Heart left ventricle (tissue), 16 donors: Measurements from ENCODE around the gene SLIT3. TPM values are rescaled to one million over a fixed set of nuclear protein-coding genes. Genes with fewer than 3 reads are reported as not detected.
A peak's percentile ranks its signal among the peaks of the same experiment; 100 is the strongest.

Experiments used
- ATAC-seq, 4 donors: fragments of 200-7000 bp; cut with Tn5 transposase; one replicate each; pipeline ENCODE4 v1.9.1; 2020 to 2022; ENCODE audit warnings: moderate library complexity in 4 of 4, mild to moderate bottlenecking in 3 of 4, moderate number of reproducible peaks in 1 of 4
- DNase-seq, 5 donors: peaks; one replicate each; pipeline ENCODE4 v3.0.0-alpha.2; 2020
- H3K27ac ChIP-seq, 12 donors: fragments of 200-600 bp; sonication (generic) in 4 of 12; one replicate each; pipeline versions ENCODE4 v1.5.0 to v1.8.0; 2016 to 2022; ENCODE audit warnings: mild to moderate bottlenecking in 2 of 12
- H3K27me3 ChIP-seq, 9 donors: fragments of 200-600 bp; sonication (generic) in 2 of 9; one replicate each; pipeline versions ENCODE4 v1.5.1 to v1.8.0; 2016 to 2022; ENCODE audit warnings: mild to moderate bottlenecking in 3 of 9
- H3K36me3 ChIP-seq, 9 donors: fragments of 200-600 bp; sonication (generic) in 2 of 9; one replicate each; pipeline versions ENCODE4 v1.5.0 to v1.8.0; 2018 to 2022; ENCODE audit warnings: mild to moderate bottlenecking in 2 of 9
- H3K4me1 ChIP-seq, 12 donors: fragments of 200-600 bp; sonication (generic) in 4 of 12; one replicate each; pipeline versions ENCODE4 v1.5.0 to v1.8.0; 2016 to 2022; ENCODE audit warnings: mild to moderate bottlenecking in 3 of 12
- H3K4me3 ChIP-seq, 12 donors: fragments of 200-600 bp; sonication (generic) in 4 of 12; one replicate each; pipeline versions ENCODE4 v1.5.0 to v1.8.0; 2017 to 2022; ENCODE audit warnings: mild to moderate bottlenecking in 9 of 12, moderate library complexity in 4 of 12
- H3K9me3 ChIP-seq, 12 donors: fragments of 200-600 bp; sonication (generic) in 4 of 12; one replicate each; pipeline versions ENCODE4 v1.5.0 to v1.8.0; 2016 to 2022; ENCODE audit warnings: mild to moderate bottlenecking in 1 of 12
- POLR2A ChIP-seq, 2 donors: fragments of 450-650 bp; IDR thresholded peaks; one replicate each; pipeline ENCODE4 v1.6.1; 2017; ENCODE audit warnings: antibody characterized with exemption in 2 of 2, mild to moderate bottlenecking in 2 of 2, moderate library complexity in 2 of 2
- WGBS, 4 donors: extraction: QIAGEN DNeasy Blood & Tissue Kit in 2 of 4; methylation state at CpG; one replicate each; pipeline versions ENCODE4 v1.1.5 to v1.1.7; 2013 to 2018; 5-methylcytosine and 5-hydroxymethylcytosine counted together
- intact Hi-C, 10 donors: fragments of 100-400 bp; cut with DNase I; formaldehyde crosslinking; loops; one replicate each; pipeline versions ENCODE4 v1.11.1 to v1.14.2; 2022
- polyA plus RNA-seq, 2 donors: library from polyadenylated mRNA; stranded (reverse); fragments of 200-250 nt; gene quantifications; one replicate each; pipeline ENCODE4 v1.2.3, GENCODE V29; 2013
- total RNA-seq, 9 donors: library from RNA; depleted of rRNA in 2 of 9; stranded (reverse); fragments of >200 nt in 2 of 9; fragmentation: NEBNext Ultra II Directional in 3 of 9; extraction: Animal tissue kit (Norgen Biotek cat#: 25700) in 3 of 9; gene quantifications; one replicate each; pipeline versions ENCODE4 v1.1.0 to v1.2.4, GENCODE V29; 2016 to 2023
- TF ChIP-seq, protein P1 (sequence below), 12 donors: fragments of 200-600 bp; sonication (generic) in 4 of 12; IDR thresholded peaks; one replicate each; pipeline versions ENCODE4 v1.5.0 to v1.8.0; 2018 to 2022; ENCODE audit warnings: antibody characterized with exemption in 12 of 12, mild to moderate bottlenecking in 5 of 12
- donor health status: ischemic (EF 13 %, LVEDD 7.1; RV severe dilation, severe dysfunction).
- donor health status: healthy with polysubstance abuse.
- donor health status: DM: no; HTN: yes; CAD: no.
- donor health status: DM: no; HTN: no; CAD: no.
- donor health status: ischemic (EF 25% LVEDD 6.9; RV normal size, moderate dysfunction).
- donor health status: ischemic (EF 25% LVEDD 5.7; RV mildly dilated, moderate dysfunction).
- donor health status: healthy.
- donor health status: DM: yes; HTN: yes; CAD: no.
- donor health status: ischemic (EF 35%, LVEDD 5.7; RV mildly dilated, moderate dysfunction).
- donor health status: nonischemic (EF 11% LVEDD 7.7; RV severe dilation, severe dysfunction).
- donor health status: DM: yes; HTN: yes; CAD: no.
- donor health status: PGD.
- donor health status: ischemic (EF 29% LVEDD 5.4; RV normal size, mild dysfunction).
- donor health status: nonischemic (EF 23%, LVEDD 6.1; RV moderate dilation, normal function).

Gene SLIT3
- total and polyA plus RNA-seq, 11 donors = 2.3 to 40.3 (median 14.4) TPM

DNA sequence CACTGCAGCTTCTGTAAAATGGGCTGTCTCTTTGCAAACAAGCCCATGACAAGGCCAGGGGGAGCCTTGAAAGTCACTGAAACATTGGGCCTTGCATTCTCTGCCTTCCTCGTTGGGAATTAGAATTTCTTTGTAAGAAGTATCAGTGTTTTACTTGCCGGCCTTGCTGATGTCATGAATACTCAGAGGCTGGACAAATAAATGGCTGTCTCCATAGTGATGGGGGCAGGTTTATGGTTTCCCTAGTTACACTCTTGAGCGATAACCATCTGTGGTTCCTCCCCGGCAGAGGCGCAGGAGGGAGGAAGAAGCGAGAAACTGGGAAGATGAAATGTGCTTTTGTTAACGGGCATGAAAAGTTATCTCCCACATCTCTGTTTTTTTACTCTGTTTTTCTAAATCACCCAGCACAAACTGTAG is 449.0 kb downstream of the SLIT3 start:
- Histone ChIP-seq H3K36me3 (no peaks in the 10 kb centered on the region), H3K4me3 (no peak overlapping the region), H3K9me3 (no peaks in the 10 kb centered on the region), H3K27me3 (no peaks in the 10 kb centered on the region), H3K4me1 (peaks cover 0 to 10% (median 0%) of the 10 kb centered on the region in 12 donors), H3K27ac (no peak overlapping the region)
- intact Hi-C loops = no loop called here
- ATAC-seq (peak in 3 of 4 donors; percentile 41 to 78 (median 50)), DNase-seq (no peak)
- WGBS, 4 donors = 44 to 54% (median 50%) methylated on average over 7 of the region's 7 CpGs
- TF ChIP-seq POLR2A (IDR thresholded peaks at IDR 0.05) = no peak
- TF ChIP-seq, protein P1, sequence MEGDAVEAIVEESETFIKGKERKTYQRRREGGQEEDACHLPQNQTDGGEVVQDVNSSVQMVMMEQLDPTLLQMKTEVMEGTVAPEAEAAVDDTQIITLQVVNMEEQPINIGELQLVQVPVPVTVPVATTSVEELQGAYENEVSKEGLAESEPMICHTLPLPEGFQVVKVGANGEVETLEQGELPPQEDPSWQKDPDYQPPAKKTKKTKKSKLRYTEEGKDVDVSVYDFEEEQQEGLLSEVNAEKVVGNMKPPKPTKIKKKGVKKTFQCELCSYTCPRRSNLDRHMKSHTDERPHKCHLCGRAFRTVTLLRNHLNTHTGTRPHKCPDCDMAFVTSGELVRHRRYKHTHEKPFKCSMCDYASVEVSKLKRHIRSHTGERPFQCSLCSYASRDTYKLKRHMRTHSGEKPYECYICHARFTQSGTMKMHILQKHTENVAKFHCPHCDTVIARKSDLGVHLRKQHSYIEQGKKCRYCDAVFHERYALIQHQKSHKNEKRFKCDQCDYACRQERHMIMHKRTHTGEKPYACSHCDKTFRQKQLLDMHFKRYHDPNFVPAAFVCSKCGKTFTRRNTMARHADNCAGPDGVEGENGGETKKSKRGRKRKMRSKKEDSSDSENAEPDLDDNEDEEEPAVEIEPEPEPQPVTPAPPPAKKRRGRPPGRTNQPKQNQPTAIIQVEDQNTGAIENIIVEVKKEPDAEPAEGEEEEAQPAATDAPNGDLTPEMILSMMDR (IDR thresholded peaks at IDR 0.05) = no peak

DNA sequence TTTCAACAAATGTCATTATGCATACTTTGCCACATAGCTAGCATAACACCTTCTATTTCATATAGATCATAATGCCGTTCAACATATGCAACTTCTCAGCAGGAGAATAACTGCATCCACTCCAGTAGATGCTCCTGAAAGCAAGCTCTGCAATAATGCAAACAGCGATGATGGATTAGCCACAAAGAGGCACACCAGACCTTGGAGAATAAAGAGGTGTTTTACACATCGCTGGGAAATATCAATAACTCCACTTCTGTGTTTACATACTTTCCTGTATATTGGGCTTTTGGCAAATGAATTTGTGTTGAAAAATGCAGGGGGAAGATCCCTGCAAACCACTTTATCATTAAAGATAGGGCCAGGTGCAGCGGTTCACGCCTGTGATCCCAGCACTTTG is 450.3 kb downstream of the SLIT3 start:
- DNase-seq (no peak), ATAC-seq (no peak)
- Histone ChIP-seq H3K9me3 (no peaks in the 10 kb centered on the region), H3K4me3 (no peak overlapping the region), H3K27me3 (no peaks in the 10 kb centered on the region), H3K27ac (no peak overlapping the region), H3K36me3 (no peaks in the 10 kb centered on the region), H3K4me1 (peaks cover 0 to 10% (median 0%) of the 10 kb centered on the region in 12 donors)
- TF ChIP-seq, protein P1 (IDR thresholded peaks at IDR 0.05) = no peak
- TF ChIP-seq POLR2A (IDR thresholded peaks at IDR 0.05) = no peak
- 87 to 95% (median 92%) methylated on average over 5 of the region's 5 CpGs for WGBS, 4 donors
- intact Hi-C loops = no loop called here

DNA sequence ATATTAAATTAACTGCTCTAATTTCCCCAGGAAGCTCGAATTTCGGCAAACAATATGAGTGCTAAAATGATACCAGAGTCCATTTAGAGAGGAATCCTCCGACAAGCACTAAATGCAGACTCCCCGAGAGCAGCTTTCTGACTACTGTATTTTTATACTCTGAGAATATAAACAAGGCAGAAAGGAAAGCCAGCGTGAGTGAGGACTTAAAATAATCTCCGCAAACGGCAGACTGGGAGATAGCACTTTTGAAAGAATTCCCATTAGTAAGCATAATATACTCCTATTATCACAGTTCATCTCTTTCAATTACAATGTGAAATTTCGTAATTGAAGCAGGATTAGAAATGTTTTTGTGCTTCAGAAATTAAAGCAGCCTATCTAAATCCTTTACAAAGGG is 452.4 kb downstream of the SLIT3 start:
- Histone ChIP-seq H3K27ac (no peak overlapping the region), H3K9me3 (no peaks in the 10 kb centered on the region), H3K36me3 (no peaks in the 10 kb centered on the region), H3K4me1 (peaks cover 0 to 12% (median under 1%) of the 10 kb centered on the region in 12 donors), H3K27me3 (no peaks in the 10 kb centered on the region), H3K4me3 (no peak overlapping the region)
- WGBS, 4 donors = 35 to 51% (median 42%) methylated on average over 8 of the region's 8 CpGs
- DNase-seq = no peak
- intact Hi-C loops = no loop called here
- no peak for ATAC-seq
- no peak for TF ChIP-seq POLR2A (IDR thresholded peaks at IDR 0.05)
- TF ChIP-seq, protein P1 (IDR thresholded peaks at IDR 0.05) = no peak

DNA sequence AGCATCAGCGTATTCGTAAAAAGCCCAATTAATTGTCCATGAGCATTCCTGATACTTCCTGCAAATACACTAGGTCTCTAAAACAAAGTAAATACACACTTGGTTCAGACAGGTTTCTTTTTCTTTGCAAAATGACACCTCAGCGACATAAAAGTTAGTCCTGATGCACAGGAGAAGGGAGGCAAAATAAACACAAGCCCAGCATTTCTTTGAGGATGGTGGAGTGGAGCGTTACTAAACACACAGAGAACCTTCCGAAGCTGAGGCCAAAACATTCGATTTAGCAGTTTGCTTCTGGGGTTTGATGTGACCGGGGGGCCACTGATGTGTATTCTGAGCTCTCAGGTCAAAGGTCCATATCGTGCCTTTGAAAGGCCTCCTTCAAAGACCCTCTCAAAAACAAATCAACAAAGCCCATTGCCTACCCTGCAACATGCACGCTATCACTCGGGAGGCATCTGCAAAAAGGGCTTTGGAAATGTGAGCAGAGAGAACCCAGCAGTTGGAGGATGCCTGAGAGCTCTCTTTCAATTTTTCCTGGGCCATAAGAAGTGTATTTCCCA is 453.3 kb downstream of the SLIT3 start:
- 80 to 91% (median 85%) methylated on average over 10 of the region's 10 CpGs for WGBS, 4 donors
- Histone ChIP-seq H3K9me3 (no peaks in the 10 kb centered on the region), H3K4me3 (no peak overlapping the region), H3K4me1 (peaks cover 0 to 16% (median 3%) of the 10 kb centered on the region in 12 donors), H3K36me3 (no peaks in the 10 kb centered on the region), H3K27ac (no peak overlapping the region), H3K27me3 (no peaks in the 10 kb centered on the region)
- DNase-seq (no peak), ATAC-seq (no peak)
- intact Hi-C loops = no loop called here
- no peak for TF ChIP-seq POLR2A (IDR thresholded peaks at IDR 0.05)
- TF ChIP-seq, protein P1 (IDR thresholded peaks at IDR 0.05) = no peak
